Endothelial cell of umbilical vein (primary cell): ENCODE measurements around the gene FGD6. TPM values are rescaled to one million over a fixed set of nuclear protein-coding genes. Genes with fewer than 3 reads are reported as not detected.

Experiments
- BruUV-seq: library from RNA; stranded (reverse); fragments of 400-500 nt; replicated peaks from 2 replicates; lab custom pipeline; 2021; lab: Mats Ljungman, UMichigan
- CTCF ChIA-PET: fragments of 300-600, 350-600 bp; sonication (Branson Sonifier 250); formaldehyde crosslinking; loops from one replicate; lab custom pipeline; 2021; ENCODE audit warnings: antibody characterized with exemption, inconsistent platforms; lab: Charles Lee
- POLR2A ChIA-PET: fragments of 300-600, 350-600 bp; sonication (Branson Sonifier 250); formaldehyde crosslinking; loops from one replicate; lab custom pipeline; 2021; ENCODE audit warnings: antibody characterized with exemption, inconsistent platforms; lab: Charles Lee
- DNase-seq: peaks from one replicate; pipeline ENCODE4 v3.0.0-alpha.2; 2011; ENCODE audit warnings: low read depth, low spot score
- FAIRE-seq: peaks from 2 replicates; lab custom pipeline; 2011; peaks lifted over from hg19 to GRCh38; lab: Jason Lieb, UNC
- H2AFZ ChIP-seq: 2 replicates; pipeline ENCODE4 v1.6.0; 2012; ENCODE audit warnings: low read depth, low read length, control low read depth, inconsistent platforms
- H3K27ac ChIP-seq: 2 replicates; pipeline ENCODE4 v1.5.1; 2011; ENCODE audit warnings: low read depth, mild to moderate bottlenecking, control low read depth, low read length, moderate library complexity; ENCODE audit not compliant: insufficient read depth
- H3K27me3 ChIP-seq, 2 experiments: 2 replicates each; pipeline versions ENCODE4 v1.6.0 to v1.6.1; 2011; ENCODE audit warnings: low read length in 2 of 2, mixed read lengths in 1 of 2; ENCODE audit not compliant: control insufficient read depth in 2 of 2, insufficient read depth in 2 of 2
- H3K36me3 ChIP-seq, 2 experiments: 2 replicates in 1 of 2; 3 replicates in 1 of 2; pipeline ENCODE4 v1.5.1; 2011; ENCODE audit warnings: low read length in 2 of 2, mild to moderate bottlenecking in 1 of 2, moderate library complexity in 1 of 2; ENCODE audit not compliant: control insufficient read depth in 2 of 2, insufficient read depth in 2 of 2; ENCODE audit errors: extremely low read depth in 1 of 2
- H3K4me1 ChIP-seq: 3 replicates; pipeline ENCODE4 v1.5.1; 2011; ENCODE audit warnings: mild to moderate bottlenecking, low read length; ENCODE audit not compliant: control insufficient read depth, insufficient read depth; ENCODE audit errors: extremely low read depth
- H3K4me2 ChIP-seq: 2 replicates; pipeline ENCODE4 v1.6.1; 2011; ENCODE audit warnings: low read length, control low read depth, mixed read lengths; ENCODE audit not compliant: insufficient read depth
- H3K4me3 ChIP-seq, 3 experiments: fragments of 200-600 bp in 1 of 3; sonication (generic), shearing (Covaris generic) in 1 of 3; replicated peaks in 1 of 3; 2 replicates each; pipeline ENCODE4 v1.5.1; 2011 to 2016; ENCODE audit warnings: control low read depth in 3 of 3, low read length in 3 of 3, mild to moderate bottlenecking in 2 of 3, inconsistent platforms in 1 of 3, low read depth in 1 of 3, moderate library complexity in 1 of 3; ENCODE audit not compliant: insufficient read depth in 1 of 3
- H3K79me2 ChIP-seq: 2 replicates; pipeline ENCODE4 v1.6.0; 2012; ENCODE audit warnings: low read length, inconsistent platforms; ENCODE audit not compliant: control insufficient read depth, insufficient read depth
- H3K9ac ChIP-seq: replicated peaks from 2 replicates; pipeline ENCODE3; 2011; ENCODE audit warnings: low read length, control low read depth; ENCODE audit not compliant: insufficient read depth; ENCODE audit errors: extremely low read depth
- H3K9me1 ChIP-seq: replicated peaks from 3 replicates; pipeline ENCODE4 v1.6.0; 2011; ENCODE audit warnings: mild to moderate bottlenecking, low read length; ENCODE audit not compliant: control insufficient read depth, insufficient read depth; ENCODE audit errors: extremely low read depth
- H3K9me3 ChIP-seq: replicated peaks from 2 replicates; pipeline ENCODE4 v1.5.1; 2012; ENCODE audit warnings: low read length, inconsistent platforms; ENCODE audit not compliant: control insufficient read depth, insufficient read depth
- H4K20me1 ChIP-seq: replicated peaks from 2 replicates; pipeline ENCODE3; 2011; ENCODE audit warnings: mild to moderate bottlenecking, low read length; ENCODE audit not compliant: control insufficient read depth, insufficient read depth; ENCODE audit errors: extremely low read depth
- CTCF ChIP-seq, 2 donors: IDR thresholded peaks; 1 replicate in 1 of 2; 2 replicates in 1 of 2; pipeline ENCODE4 v1.5.1; 2011; ENCODE audit warnings: low read length in 2 of 2, mild to moderate bottlenecking in 2 of 2, moderate library complexity in 2 of 2, control low read depth in 1 of 2, inconsistent platforms in 1 of 2, low read depth in 1 of 2; ENCODE audit not compliant: insufficient read depth in 1 of 2; ENCODE audit errors: extremely low read depth in 1 of 2
- EZH2 ChIP-seq: IDR thresholded peaks from 2 replicates; pipeline ENCODE4 v1.6.1; 2012; ENCODE audit warnings: borderline replicate concordance, low read depth, mild to moderate bottlenecking, moderate library complexity, low read length, inconsistent platforms; ENCODE audit not compliant: severe bottlenecking
- FOS ChIP-seq: IDR thresholded peaks from 2 replicates; pipeline ENCODE4 v1.6.1; 2011; ENCODE audit warnings: mild to moderate bottlenecking, low read length, moderate library complexity, borderline replicate concordance; ENCODE audit not compliant: insufficient read depth
- GATA2 ChIP-seq: IDR thresholded peaks from 2 replicates; pipeline ENCODE4 v1.7.0; 2011; ENCODE audit warnings: low read depth, mild to moderate bottlenecking, moderate library complexity, mixed read lengths, low read length; ENCODE audit not compliant: insufficient read length, insufficient read depth
- JUN ChIP-seq: IDR thresholded peaks from 2 replicates; pipeline ENCODE4 v1.6.1; 2011; ENCODE audit warnings: borderline replicate concordance, low read depth; ENCODE audit not compliant: insufficient read length, insufficient read depth
- MYC ChIP-seq: IDR thresholded peaks from one replicate; pipeline ENCODE4 v1.6.1; 2011; ENCODE audit warnings: mild to moderate bottlenecking, low read depth, low read length
- POLR2A ChIP-seq: IDR thresholded peaks from 2 replicates; pipeline ENCODE4 v1.6.1; 2012; ENCODE audit warnings: low read depth, mild to moderate bottlenecking, control low read depth, low read length
- POLR2AphosphoS5 ChIP-seq: IDR thresholded peaks from 2 replicates; pipeline ENCODE4 v1.6.1; 2012; ENCODE audit warnings: low read depth, mild to moderate bottlenecking, control low read depth, low read length, moderate library complexity; ENCODE audit not compliant: insufficient read depth
- dilution Hi-C: fragments of 300-500 bp; cut with MboI; formaldehyde crosslinking; loops from one replicate; pipeline ENCODE4 v1.15.0; 2019; ENCODE audit warnings: low sequenced_read_pairs; ENCODE audit not compliant: extremely low pct_ligation_motif_present
- intact Hi-C: fragments of 100-400 bp; cut with micrococcal nuclease; formaldehyde crosslinking; loops from one replicate; pipeline ENCODE4 v1.10.0; 2022
- polyA plus RNA-seq, 4 experiments: library from polyadenylated mRNA; depleted of rRNA in 3 of 4; stranded (reverse) in 3 of 4; unstranded in 1 of 4; fragments of >200 nt; gene quantifications; 2 replicates each; pipeline versions ENCODE4 v1.2.1 to v1.2.3, GENCODE V29; 2011 to 2012; ENCODE audit warnings: missing spikeins in 1 of 4
- total RNA-seq: library from RNA; stranded (reverse); gene quantifications from 2 replicates; pipeline ENCODE4 v1.2.3, GENCODE V29; 2021
- TF ChIP-seq, protein P1 (sequence below): IDR thresholded peaks from 2 replicates; pipeline ENCODE4 v1.6.1; 2011; ENCODE audit not compliant: insufficient read depth, insufficient read length

FGD6 gene
- total and polyA plus RNA-seq, 2 donors (not counting 3 experiments of a cell fraction or from before 2014, with no cell fraction given), result 5.9 to 14.0 TPM

DNA sequence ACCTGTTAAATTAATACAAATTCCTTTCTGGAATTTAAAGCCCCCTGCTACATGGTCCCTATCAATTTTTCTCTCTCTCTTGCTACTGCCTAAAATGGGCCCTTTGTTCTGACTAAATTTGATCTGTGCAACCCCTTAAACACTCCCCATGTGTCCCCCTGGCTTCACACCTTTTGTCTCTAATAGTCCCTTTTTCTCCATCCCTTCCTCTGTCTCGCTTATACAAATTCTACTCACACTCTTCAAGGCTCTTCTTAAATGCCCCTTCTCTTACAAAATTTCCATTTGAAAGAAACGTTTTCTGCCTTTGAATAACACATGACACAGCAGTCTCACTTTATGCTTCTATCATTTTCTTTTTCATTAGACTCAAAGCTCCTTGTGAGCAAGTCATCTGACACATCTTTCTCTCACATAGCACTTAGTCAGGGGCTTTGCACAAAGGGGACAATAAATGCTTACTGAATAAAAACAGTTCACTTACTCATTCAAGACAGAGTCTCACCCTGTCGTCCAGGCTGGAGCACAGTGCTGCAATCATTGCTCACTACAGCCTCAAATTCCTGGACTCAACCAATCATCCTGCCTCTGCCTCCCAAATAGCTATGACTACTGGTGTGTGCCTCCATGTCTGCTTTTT is 102.4 kb downstream of the FGD6 start:
- POLR2A ChIA-PET, result no interaction called here
- intact Hi-C loops, result loop anchor here (5.0 kb wide), 1 partner anchor 568 kb away; no protein-coding TSS in a partner anchor
- Histone ChIP-seq H3K27ac (no peak overlapping the region), H3K9ac (no peak overlapping the region), H3K27me3 (no peaks in the 10 kb centered on the region), H3K9me3 (no peaks in the 10 kb centered on the region), H3K36me3 (peaks cover 0 to 3% of the 10 kb centered on the region in 2 experiments), H3K79me2 (no peaks in the 10 kb centered on the region), H3K4me3 (no peak overlapping the region), H2AFZ (no peak overlapping the region), H3K4me1 (peaks cover 25% of the 10 kb centered on the region), H4K20me1 (no peaks in the 10 kb centered on the region), H3K9me1 (no peaks in the 10 kb centered on the region), H3K4me2 (no peak overlapping the region)
- DNase-seq (no peak), FAIRE-seq (no peak)
- TF ChIP-seq POLR2A (no peak), JUN (no peak), MYC (no peak), CTCF (IDR thresholded peaks at IDR 0.05; ENCODE audit: extremely low read depth in 1 of 2, insufficient read depth in 1 of 2, low read depth in 1 of 2, low read length in 2 of 2) (no peak), POLR2AphosphoS5 (no peak), FOS (no peak), EZH2 (no peak), GATA2 (no peak)
- TF ChIP-seq, protein P1, sequence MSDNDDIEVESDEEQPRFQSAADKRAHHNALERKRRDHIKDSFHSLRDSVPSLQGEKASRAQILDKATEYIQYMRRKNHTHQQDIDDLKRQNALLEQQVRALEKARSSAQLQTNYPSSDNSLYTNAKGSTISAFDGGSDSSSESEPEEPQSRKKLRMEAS, result no peak
- CTCF ChIA-PET, result interaction anchor here (0.8 to 5.4 kb wide), 3 partner anchors 100 to 420 kb away, joined by 3 to 131 read pairs (median 91); partner anchors contain the start of genes FGD6 and VEZT
- no TSS peak for BruUV-seq
- dilution Hi-C loops, result loop anchor here (25.0 kb wide), 1 partner anchor 97 kb away; the partner anchor contains the start of genes FGD6 and VEZT
